ENCODE measurements around the gene ABCA4.

DNA sequence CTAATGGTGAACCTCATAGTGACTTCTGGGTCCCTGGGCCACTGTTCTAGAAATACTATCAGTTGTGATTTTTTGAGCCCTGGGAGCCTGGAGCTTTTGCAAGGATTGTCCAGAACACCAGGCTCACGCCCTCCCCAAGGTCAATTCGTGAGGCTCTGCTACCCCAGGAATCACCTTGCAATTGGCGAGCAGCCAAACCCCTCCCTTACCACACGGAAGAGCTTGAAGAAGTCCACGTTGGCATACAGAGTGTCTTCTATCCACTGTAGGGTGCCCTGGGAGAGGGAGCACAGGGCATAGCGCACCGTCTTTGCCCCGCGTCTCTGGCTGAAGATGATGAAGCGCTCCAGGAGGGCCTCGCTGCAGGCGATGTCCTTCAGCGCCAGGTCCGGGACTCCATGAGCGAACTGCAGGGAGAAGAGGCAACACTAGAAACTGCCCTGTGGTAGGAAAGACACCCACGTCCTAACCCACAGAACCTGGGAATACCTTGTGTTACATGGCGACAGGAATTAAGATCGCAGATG, 22.3 kb downstream of the ABCA4 start:
- TF ChIP-seq, protein P1, sequence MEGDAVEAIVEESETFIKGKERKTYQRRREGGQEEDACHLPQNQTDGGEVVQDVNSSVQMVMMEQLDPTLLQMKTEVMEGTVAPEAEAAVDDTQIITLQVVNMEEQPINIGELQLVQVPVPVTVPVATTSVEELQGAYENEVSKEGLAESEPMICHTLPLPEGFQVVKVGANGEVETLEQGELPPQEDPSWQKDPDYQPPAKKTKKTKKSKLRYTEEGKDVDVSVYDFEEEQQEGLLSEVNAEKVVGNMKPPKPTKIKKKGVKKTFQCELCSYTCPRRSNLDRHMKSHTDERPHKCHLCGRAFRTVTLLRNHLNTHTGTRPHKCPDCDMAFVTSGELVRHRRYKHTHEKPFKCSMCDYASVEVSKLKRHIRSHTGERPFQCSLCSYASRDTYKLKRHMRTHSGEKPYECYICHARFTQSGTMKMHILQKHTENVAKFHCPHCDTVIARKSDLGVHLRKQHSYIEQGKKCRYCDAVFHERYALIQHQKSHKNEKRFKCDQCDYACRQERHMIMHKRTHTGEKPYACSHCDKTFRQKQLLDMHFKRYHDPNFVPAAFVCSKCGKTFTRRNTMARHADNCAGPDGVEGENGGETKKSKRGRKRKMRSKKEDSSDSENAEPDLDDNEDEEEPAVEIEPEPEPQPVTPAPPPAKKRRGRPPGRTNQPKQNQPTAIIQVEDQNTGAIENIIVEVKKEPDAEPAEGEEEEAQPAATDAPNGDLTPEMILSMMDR (IDR thresholded peaks at IDR 0.05; ENCODE audit: low read length) = no peak
- no peak for TF ChIP-seq EZH2 (optimal IDR thresholded peaks at IDR 0.05; ENCODE audit: low read depth, low read length)
